HUES64 (cell line): ENCODE measurements around the gene SYT2.
"Not testable (repeated sequence)": the region's sequence is repeated elsewhere in the genome, so short reads cannot be mapped to it uniquely, and the experiment has no call there.

ENCODE experiments used
- H3K27ac ChIP-seq: 2 replicates; pipeline ENCODE4 v1.7.0; 2013; ENCODE audit warnings: low read depth, low read length, inconsistent platforms
- H3K27me3 ChIP-seq: 2 replicates; pipeline ENCODE4 v1.6.1; 2013; ENCODE audit warnings: mild to moderate bottlenecking, low read length; ENCODE audit not compliant: insufficient read depth
- H3K36me3 ChIP-seq: 2 replicates; pipeline ENCODE4 v1.6.1; 2013; ENCODE audit warnings: mild to moderate bottlenecking, low read length; ENCODE audit not compliant: insufficient read depth
- H3K4me1 ChIP-seq: 2 replicates; pipeline ENCODE4 v1.6.1; 2013; ENCODE audit warnings: mild to moderate bottlenecking, low read length, moderate library complexity; ENCODE audit not compliant: insufficient read depth
- H3K4me3 ChIP-seq: 2 replicates; pipeline ENCODE4 v1.5.1; 2013; ENCODE audit warnings: mild to moderate bottlenecking, low read length, moderate library complexity
- H3K9ac ChIP-seq: 2 replicates; pipeline ENCODE4 v1.6.1; 2013; ENCODE audit warnings: mild to moderate bottlenecking, low read depth, low read length
- H3K9me3 ChIP-seq: 2 replicates; pipeline ENCODE4 v1.6.1; 2013; ENCODE audit warnings: low read depth, low read length; ENCODE audit not compliant: insufficient read depth
- WGBS: fragments of 150-250, 120-280 bp; methylation state at CpG from one replicate; pipeline ENCODE4 v1.1.7; 2013; ENCODE audit warnings: missing lambda C conversion rate; 5-methylcytosine and 5-hydroxymethylcytosine counted together

The SYT2 gene

GRCh38 chr1:202620036-202620435 is 90.2 kb downstream of the SYT2 start:
- not testable (repeated sequence) for H3K36me3 ChIP-seq, H3K27me3 ChIP-seq, H3K27ac ChIP-seq, H3K9ac ChIP-seq, H3K9me3 ChIP-seq, H3K4me3 ChIP-seq
- H3K4me1 ChIP-seq: peaks cover 16% of the 10 kb centered on the region; the same call in 1 of the 2 replicates
- 87% methylated on average over 2 of the region's 2 CpGs for WGBS

DNA sequence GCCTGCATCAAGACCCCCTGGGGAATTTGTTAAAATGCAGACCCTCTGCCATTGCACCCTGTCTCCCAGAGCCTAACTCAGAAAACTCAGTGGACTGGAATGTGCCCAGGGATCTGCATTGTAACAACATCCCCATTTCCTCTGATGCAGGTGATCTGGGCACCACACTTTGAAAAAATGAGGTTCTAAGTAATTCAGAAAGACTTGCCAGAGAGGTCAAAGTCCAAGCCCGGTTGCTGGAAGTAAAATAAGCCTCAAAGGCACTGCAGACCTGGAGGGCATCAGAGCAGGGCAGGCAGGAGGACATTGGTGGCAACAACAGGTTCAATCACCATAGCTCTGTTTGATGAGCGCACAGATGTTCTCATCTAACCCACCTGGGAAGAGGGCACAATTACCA is 90.7 kb downstream of the SYT2 start:
- H3K27ac ChIP-seq: no peak overlapping the region
- no peaks in the 10 kb centered on the region for H3K27me3 ChIP-seq
- H3K9me3 ChIP-seq: no peaks in the 10 kb centered on the region
- WGBS: 79% methylated on average over 2 of the region's 2 CpGs
- no peak overlapping the region for H3K9ac ChIP-seq
- no peak overlapping the region for H3K4me3 ChIP-seq
- H3K36me3 ChIP-seq: no peaks in the 10 kb centered on the region
- H3K4me1 ChIP-seq: peaks cover 16% of the 10 kb centered on the region; the same call in 1 of the 2 replicates

GRCh38 chr1:202619012-202619411 is 91.2 kb downstream of the SYT2 start:
- not testable (repeated sequence) for H3K27me3 ChIP-seq, H3K27ac ChIP-seq, H3K4me3 ChIP-seq, H3K9ac ChIP-seq, H3K9me3 ChIP-seq, H3K36me3 ChIP-seq
- H3K4me1 ChIP-seq: peaks cover 16% of the 10 kb centered on the region; the same call in 1 of the 2 replicates
- 77% methylated on average over 11 of the region's 11 CpGs for WGBS

GRCh38 chr1:202616355-202616915 is 93.8 kb downstream of the SYT2 start:
- Histone ChIP-seq H3K36me3 (no peaks in the 10 kb centered on the region), H3K9ac (no peak overlapping the region), H3K9me3 (no peaks in the 10 kb centered on the region), H3K27ac (no peak overlapping the region), H3K4me3 (no peak overlapping the region), H3K4me1 (peaks cover 6% of the 10 kb centered on the region; the same call in 1 of the 2 replicates), H3K27me3 (no peaks in the 10 kb centered on the region)
- 93% methylated on average over 13 of the region's 13 CpGs for WGBS

GRCh38 chr1:202615501-202616354 is 94.5 kb downstream of the SYT2 start:
- Histone ChIP-seq H3K27me3 (no peaks in the 10 kb centered on the region), H3K27ac (no peak overlapping the region), H3K4me3 (no peak overlapping the region), H3K4me1 (peaks cover 6% of the 10 kb centered on the region; the same call in 1 of the 2 replicates), H3K9ac (no peak overlapping the region), H3K9me3 (no peaks in the 10 kb centered on the region), H3K36me3 (no peaks in the 10 kb centered on the region)
- 86% methylated on average over 11 of the region's 11 CpGs for WGBS

DNA sequence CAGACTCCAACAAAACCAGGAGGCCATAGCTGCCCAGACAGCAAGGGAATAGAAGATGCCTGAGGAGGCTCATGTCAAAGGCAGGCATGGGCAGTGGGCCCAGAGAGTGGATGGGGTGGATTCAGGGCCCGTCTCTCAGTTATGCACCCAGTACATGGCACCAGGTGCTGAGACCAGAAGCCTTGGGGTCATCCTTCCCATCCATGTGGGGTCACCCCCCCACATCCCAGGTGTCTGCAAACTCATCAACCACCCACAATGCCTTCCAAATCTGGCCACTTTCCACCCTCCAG is 95.1 kb downstream of the SYT2 start:
- H3K4me3 ChIP-seq, H3K36me3 ChIP-seq, H3K27ac ChIP-seq, H3K4me1 ChIP-seq, H3K9me3 ChIP-seq, H3K27me3 ChIP-seq, H3K9ac ChIP-seq: not testable (repeated sequence)
- 85% methylated on average over 1 of the region's 1 CpG for WGBS

DNA sequence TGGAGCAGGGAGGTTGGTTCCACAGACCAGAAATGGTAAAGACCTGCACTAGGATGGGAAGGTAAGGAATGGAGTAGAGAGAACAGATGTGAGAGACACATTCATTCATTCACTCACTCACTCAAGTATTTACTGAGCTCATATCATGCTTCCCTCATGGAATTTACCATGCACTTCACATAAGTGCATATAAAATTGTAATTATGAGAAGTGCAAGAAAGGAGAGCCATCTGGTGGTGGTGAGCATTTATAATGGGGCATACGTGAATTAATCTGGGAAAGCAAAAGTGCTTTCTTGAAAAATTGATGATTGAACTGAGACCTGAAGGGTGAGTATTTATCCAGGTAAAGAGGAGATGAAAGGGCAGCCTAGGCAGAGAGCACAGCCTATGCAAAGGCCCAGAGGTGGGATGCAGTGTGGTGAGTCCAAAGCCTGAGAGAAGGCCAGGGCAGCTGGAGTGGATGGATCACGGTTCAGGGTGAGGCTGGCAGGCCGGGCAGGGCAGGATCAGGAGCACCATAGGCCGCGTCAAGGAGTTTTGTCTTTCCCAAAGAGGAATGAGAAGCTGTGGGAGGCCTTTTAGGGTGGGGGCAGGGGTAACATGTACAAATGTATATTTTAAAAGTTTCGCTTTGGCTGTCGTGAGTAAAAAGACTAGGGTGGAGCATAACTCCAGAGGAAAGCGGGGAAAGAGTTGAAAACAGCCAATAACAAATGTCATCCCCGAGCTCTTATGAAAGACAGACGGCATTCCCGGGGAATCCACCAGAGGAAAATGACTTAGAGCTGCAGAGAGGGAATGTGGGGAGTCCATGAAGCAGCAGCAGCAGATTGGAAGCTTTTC is 95.7 kb downstream of the SYT2 start:
- not testable (repeated sequence) for H3K27me3 ChIP-seq, H3K9me3 ChIP-seq, H3K36me3 ChIP-seq, H3K4me1 ChIP-seq, H3K9ac ChIP-seq, H3K27ac ChIP-seq, H3K4me3 ChIP-seq
- 91% methylated on average over 11 of the region's 11 CpGs for WGBS

- H3K9me3 ChIP-seq: no peaks in the 10 kb centered on the region
- no peaks in the 10 kb centered on the region for H3K36me3 ChIP-seq
- WGBS: 91% methylated on average over 4 of the region's 4 CpGs
- H3K27me3 ChIP-seq: no peaks in the 10 kb centered on the region
- H3K4me1 ChIP-seq: peaks cover 2% of the 10 kb centered on the region; the same call in 1 of the 2 replicates
- no peak overlapping the region for H3K27ac ChIP-seq
- H3K9ac ChIP-seq: no peak overlapping the region
- no peak overlapping the region for H3K4me3 ChIP-seq
Observed at GRCh38 chr1:202613571-202613970, 96.7 kb downstream of the SYT2 start.

- H3K4me3 ChIP-seq, H3K9me3 ChIP-seq, H3K27me3 ChIP-seq, H3K36me3 ChIP-seq, H3K9ac ChIP-seq, H3K4me1 ChIP-seq, H3K27ac ChIP-seq: not testable (repeated sequence)
- 100% methylated on average over 1 of the region's 3 CpGs for WGBS
Observed at GRCh38 chr1:202612036-202612435, 98.2 kb downstream of the SYT2 start.

DNA sequence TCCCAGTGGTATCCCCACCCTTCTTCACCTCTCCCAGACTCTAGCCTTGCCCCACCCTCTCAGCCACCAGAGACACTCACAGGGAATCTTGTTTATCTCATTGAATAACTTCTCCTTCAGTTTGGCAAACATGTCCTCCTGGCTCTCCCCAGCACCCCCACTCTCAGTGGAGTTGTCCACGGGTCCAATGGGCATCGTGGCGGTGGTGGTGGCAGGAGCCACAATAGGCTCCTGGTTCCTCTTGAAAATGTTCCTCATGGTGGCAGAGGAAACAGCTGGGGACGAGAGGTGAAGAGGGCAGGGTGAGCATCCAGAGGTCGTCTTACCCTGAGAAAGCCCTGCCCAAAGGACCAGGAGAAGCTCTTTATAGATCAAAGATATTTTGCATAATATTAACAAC is 104.7 kb downstream of the SYT2 start:
- H3K4me1 ChIP-seq: no peaks in the 10 kb centered on the region
- no peaks in the 10 kb centered on the region for H3K36me3 ChIP-seq
- H3K9me3 ChIP-seq: no peaks in the 10 kb centered on the region
- no peak overlapping the region for H3K4me3 ChIP-seq
- H3K27me3 ChIP-seq: no peaks in the 10 kb centered on the region
- no peak overlapping the region for H3K9ac ChIP-seq
- H3K27ac ChIP-seq: no peak overlapping the region
- WGBS: 87% methylated on average over 5 of the region's 5 CpGs

DNA sequence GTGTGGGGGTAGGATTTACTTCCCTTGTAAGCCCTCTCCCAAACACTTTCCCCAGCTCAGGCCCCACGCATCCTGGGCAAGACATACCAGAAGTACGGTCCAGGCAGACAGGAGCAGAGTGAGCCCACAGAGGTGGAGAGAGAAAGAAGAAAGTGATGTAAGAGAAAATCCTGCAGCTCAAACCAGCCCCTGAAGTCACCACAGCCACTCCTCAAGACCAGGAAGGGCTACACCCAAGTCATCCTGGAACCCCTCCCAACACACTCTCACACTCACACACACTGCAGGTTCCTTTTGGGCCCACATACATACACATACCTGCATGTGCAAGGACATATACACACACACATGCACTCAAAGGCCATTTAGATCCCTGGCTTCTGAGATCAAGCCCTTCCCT is 106.8 kb downstream of the SYT2 start:
- 83% methylated on average over 2 of the region's 2 CpGs for WGBS
- no peaks in the 10 kb centered on the region for H3K9me3 ChIP-seq
- H3K4me3 ChIP-seq: no peak overlapping the region
- H3K9ac ChIP-seq: no peak overlapping the region
- no peaks in the 10 kb centered on the region for H3K4me1 ChIP-seq
- H3K27ac ChIP-seq: no peak overlapping the region
- H3K27me3 ChIP-seq: no peaks in the 10 kb centered on the region
- H3K36me3 ChIP-seq: no peaks in the 10 kb centered on the region
